WTC11 (cell line): ENCODE measurements around the gene CTDSP2.

Experiments used
- CREB1 ChIP-seq: sonication (generic); formaldehyde crosslinking; IDR thresholded peaks from 2 replicates; pipeline ENCODE4 v1.8.0; 2023; ENCODE audit warnings: mild to moderate bottlenecking, missing genetic modification reagents
- CREM ChIP-seq: sonication (generic); formaldehyde crosslinking; IDR thresholded peaks from 2 replicates; pipeline ENCODE4 v1.8.1; 2022; ENCODE audit warnings: mild to moderate bottlenecking, missing genetic modification reagents, moderate library complexity
- TEAD1 ChIP-seq: sonication (generic); formaldehyde crosslinking; IDR thresholded peaks from 2 replicates; pipeline ENCODE4 v1.8.0; 2022; ENCODE audit warnings: mild to moderate bottlenecking, missing genetic modification reagents
- TF ChIP-seq, protein P1 (sequence below): fragments of 200-600 bp; IDR thresholded peaks from 2 replicates; pipeline ENCODE4 v1.8.0; 2022; ENCODE audit warnings: antibody characterized with exemption
- TF ChIP-seq, protein P2 (sequence below): sonication (generic); formaldehyde crosslinking; conservative IDR thresholded peaks from 2 replicates; pipeline ENCODE4 v1.8.1; 2022; ENCODE audit warnings: mild to moderate bottlenecking, missing genetic modification reagents
- TF ChIP-seq, protein P3 (sequence below): sonication (generic); formaldehyde crosslinking; IDR thresholded peaks from 2 replicates; pipeline ENCODE4 v1.8.0; 2022; ENCODE audit warnings: mild to moderate bottlenecking, missing genetic modification reagents
- TF ChIP-seq, protein P4 (sequence below): sonication (generic); formaldehyde crosslinking; IDR thresholded peaks from 2 replicates; pipeline ENCODE4 v1.8.0; 2022; ENCODE audit warnings: mild to moderate bottlenecking, missing genetic modification reagents
- TF ChIP-seq, protein P5 (sequence below): sonication (generic); formaldehyde crosslinking; IDR thresholded peaks from 2 replicates; pipeline ENCODE4 v1.8.0; 2023; ENCODE audit warnings: mild to moderate bottlenecking, missing genetic modification reagents
- TF ChIP-seq, protein P6 (sequence below): sonication (generic); formaldehyde crosslinking; IDR thresholded peaks from 2 replicates; pipeline ENCODE4 v1.8.1; 2022; ENCODE audit warnings: missing genetic modification reagents, borderline replicate concordance
- TF ChIP-seq, protein P7 (sequence below): fragments of 250-450 bp; sonication (Bioruptor Pico); IDR thresholded peaks from 2 replicates; pipeline ENCODE4 v1.9.0; 2021; ENCODE audit warnings: mild to moderate bottlenecking

DNA sequence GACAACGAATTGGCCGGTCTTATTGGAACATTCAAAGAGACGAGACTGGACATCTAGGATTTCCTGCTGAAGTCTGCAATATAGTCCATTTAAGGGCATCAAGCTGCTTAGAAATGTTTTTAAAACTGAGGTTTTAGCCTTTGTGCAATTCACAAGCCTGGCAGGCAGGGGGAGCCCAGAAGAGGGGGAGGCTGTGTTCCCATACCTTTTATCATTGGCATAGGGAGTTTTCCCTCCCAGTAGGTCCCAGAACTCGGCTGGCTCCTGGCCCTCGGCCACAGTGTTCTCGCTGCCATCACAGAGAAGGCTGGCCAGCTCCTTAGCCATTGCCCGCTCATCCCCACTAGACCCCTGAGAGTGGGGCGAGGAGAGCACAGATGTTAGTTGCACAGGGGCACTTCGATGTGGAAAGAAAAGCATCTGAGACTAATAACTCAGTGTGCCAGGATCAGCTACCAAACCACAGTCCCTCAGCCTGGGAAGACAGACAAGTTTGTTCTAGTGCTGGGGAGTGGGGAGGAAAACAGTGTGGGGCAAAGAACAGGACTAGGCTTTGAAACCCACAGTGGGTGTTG, 43.1 kb downstream of the CTDSP2 start:
- TF ChIP-seq, protein P1, sequence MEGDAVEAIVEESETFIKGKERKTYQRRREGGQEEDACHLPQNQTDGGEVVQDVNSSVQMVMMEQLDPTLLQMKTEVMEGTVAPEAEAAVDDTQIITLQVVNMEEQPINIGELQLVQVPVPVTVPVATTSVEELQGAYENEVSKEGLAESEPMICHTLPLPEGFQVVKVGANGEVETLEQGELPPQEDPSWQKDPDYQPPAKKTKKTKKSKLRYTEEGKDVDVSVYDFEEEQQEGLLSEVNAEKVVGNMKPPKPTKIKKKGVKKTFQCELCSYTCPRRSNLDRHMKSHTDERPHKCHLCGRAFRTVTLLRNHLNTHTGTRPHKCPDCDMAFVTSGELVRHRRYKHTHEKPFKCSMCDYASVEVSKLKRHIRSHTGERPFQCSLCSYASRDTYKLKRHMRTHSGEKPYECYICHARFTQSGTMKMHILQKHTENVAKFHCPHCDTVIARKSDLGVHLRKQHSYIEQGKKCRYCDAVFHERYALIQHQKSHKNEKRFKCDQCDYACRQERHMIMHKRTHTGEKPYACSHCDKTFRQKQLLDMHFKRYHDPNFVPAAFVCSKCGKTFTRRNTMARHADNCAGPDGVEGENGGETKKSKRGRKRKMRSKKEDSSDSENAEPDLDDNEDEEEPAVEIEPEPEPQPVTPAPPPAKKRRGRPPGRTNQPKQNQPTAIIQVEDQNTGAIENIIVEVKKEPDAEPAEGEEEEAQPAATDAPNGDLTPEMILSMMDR = peak; percentile 49; the same call in 1 of the 2 replicates
- TF ChIP-seq, protein P2, sequence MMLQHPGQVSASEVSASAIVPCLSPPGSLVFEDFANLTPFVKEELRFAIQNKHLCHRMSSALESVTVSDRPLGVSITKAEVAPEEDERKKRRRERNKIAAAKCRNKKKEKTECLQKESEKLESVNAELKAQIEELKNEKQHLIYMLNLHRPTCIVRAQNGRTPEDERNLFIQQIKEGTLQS (CRISPR knock-in tag) = no peak
- TF ChIP-seq CREM (CRISPR knock-in tag) (no peak), TEAD1 (CRISPR knock-in tag) (no peak), CREB1 (CRISPR knock-in tag) (no peak)
- TF ChIP-seq, protein P3, sequence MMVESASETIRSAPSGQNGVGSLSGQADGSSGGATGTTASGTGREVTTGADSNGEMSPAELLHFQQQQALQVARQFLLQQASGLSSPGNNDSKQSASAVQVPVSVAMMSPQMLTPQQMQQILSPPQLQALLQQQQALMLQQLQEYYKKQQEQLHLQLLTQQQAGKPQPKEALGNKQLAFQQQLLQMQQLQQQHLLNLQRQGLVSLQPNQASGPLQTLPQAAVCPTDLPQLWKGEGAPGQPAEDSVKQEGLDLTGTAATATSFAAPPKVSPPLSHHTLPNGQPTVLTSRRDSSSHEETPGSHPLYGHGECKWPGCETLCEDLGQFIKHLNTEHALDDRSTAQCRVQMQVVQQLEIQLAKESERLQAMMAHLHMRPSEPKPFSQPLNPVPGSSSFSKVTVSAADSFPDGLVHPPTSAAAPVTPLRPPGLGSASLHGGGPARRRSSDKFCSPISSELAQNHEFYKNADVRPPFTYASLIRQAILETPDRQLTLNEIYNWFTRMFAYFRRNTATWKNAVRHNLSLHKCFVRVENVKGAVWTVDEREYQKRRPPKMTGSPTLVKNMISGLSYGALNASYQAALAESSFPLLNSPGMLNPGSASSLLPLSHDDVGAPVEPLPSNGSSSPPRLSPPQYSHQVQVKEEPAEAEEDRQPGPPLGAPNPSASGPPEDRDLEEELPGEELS (CRISPR knock-in tag) = no peak
- TF ChIP-seq, protein P4, sequence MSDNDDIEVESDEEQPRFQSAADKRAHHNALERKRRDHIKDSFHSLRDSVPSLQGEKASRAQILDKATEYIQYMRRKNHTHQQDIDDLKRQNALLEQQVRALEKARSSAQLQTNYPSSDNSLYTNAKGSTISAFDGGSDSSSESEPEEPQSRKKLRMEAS (CRISPR knock-in tag) = no peak
- TF ChIP-seq, protein P5, sequence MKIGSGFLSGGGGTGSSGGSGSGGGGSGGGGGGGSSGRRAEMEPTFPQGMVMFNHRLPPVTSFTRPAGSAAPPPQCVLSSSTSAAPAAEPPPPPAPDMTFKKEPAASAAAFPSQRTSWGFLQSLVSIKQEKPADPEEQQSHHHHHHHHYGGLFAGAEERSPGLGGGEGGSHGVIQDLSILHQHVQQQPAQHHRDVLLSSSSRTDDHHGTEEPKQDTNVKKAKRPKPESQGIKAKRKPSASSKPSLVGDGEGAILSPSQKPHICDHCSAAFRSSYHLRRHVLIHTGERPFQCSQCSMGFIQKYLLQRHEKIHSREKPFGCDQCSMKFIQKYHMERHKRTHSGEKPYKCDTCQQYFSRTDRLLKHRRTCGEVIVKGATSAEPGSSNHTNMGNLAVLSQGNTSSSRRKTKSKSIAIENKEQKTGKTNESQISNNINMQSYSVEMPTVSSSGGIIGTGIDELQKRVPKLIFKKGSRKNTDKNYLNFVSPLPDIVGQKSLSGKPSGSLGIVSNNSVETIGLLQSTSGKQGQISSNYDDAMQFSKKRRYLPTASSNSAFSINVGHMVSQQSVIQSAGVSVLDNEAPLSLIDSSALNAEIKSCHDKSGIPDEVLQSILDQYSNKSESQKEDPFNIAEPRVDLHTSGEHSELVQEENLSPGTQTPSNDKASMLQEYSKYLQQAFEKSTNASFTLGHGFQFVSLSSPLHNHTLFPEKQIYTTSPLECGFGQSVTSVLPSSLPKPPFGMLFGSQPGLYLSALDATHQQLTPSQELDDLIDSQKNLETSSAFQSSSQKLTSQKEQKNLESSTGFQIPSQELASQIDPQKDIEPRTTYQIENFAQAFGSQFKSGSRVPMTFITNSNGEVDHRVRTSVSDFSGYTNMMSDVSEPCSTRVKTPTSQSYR (CRISPR knock-in tag) = no peak
- TF ChIP-seq, protein P6, sequence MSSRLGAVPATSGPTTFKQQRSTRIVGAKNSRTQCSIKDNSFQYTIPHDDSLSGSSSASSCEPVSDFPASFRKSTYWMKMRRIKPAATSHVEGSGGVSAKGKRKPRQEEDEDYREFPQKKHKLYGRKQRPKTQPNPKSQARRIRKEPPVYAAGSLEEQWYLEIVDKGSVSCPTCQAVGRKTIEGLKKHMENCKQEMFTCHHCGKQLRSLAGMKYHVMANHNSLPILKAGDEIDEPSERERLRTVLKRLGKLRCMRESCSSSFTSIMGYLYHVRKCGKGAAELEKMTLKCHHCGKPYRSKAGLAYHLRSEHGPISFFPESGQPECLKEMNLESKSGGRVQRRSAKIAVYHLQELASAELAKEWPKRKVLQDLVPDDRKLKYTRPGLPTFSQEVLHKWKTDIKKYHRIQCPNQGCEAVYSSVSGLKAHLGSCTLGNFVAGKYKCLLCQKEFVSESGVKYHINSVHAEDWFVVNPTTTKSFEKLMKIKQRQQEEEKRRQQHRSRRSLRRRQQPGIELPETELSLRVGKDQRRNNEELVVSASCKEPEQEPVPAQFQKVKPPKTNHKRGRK = no peak
- TF ChIP-seq, protein P7, sequence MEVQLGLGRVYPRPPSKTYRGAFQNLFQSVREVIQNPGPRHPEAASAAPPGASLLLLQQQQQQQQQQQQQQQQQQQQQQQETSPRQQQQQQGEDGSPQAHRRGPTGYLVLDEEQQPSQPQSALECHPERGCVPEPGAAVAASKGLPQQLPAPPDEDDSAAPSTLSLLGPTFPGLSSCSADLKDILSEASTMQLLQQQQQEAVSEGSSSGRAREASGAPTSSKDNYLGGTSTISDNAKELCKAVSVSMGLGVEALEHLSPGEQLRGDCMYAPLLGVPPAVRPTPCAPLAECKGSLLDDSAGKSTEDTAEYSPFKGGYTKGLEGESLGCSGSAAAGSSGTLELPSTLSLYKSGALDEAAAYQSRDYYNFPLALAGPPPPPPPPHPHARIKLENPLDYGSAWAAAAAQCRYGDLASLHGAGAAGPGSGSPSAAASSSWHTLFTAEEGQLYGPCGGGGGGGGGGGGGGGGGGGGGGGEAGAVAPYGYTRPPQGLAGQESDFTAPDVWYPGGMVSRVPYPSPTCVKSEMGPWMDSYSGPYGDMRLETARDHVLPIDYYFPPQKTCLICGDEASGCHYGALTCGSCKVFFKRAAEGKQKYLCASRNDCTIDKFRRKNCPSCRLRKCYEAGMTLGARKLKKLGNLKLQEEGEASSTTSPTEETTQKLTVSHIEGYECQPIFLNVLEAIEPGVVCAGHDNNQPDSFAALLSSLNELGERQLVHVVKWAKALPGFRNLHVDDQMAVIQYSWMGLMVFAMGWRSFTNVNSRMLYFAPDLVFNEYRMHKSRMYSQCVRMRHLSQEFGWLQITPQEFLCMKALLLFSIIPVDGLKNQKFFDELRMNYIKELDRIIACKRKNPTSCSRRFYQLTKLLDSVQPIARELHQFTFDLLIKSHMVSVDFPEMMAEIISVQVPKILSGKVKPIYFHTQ (CRISPR knock-in tag) = no peak
